ENCODE results near the gene PDCD1. TPM values are rescaled to one million over a fixed set of nuclear protein-coding genes. Genes with fewer than 3 reads are reported as not detected.

PDCD1 gene
- total RNA-seq, 1 experiment from 2014 or later, result 0.22 TPM

GRCh38 chr2:241859017-241859435, 332 bp upstream of the PDCD1 start:
- intact Hi-C loops (cut with micrococcal nuclease), result no loop called here
- no peaks in the 10 kb centered on the region for H4K20me1 ChIP-seq (ENCODE audit: insufficient read depth)
- no peaks in the 10 kb centered on the region for H3K36me3 ChIP-seq (ENCODE audit: control insufficient read depth in 1 of 2, insufficient read depth in 2 of 2, low read length in 2 of 2)
- POLR2A ChIA-PET, result no interaction called here
- no peak for DNase-seq (ENCODE audit: low read depth, low spot score)
- RAD21 ChIA-PET (ENCODE audit: low non-redundant PET in 1 of 2, low total read pairs in 2 of 2, uncharacterized antibody in 2 of 2, unreplicated experiment in 2 of 2), result no interaction called here
- ATAC-seq, result no peak
- no peaks in the 10 kb centered on the region for H3K9me2 ChIP-seq (ENCODE audit: insufficient read depth)
- no peak overlapping the region for H3K4me3 ChIP-seq (replicated peaks in 1 of 2; ENCODE audit: low read depth in 1 of 2, low read length in 2 of 2)
- H3K4me2 ChIP-seq (ENCODE audit: low read length), result no peak overlapping the region
- TF ChIP-seq CEBPB (IDR thresholded peaks at IDR 0.05; ENCODE audit: low read depth), result no peak
- TF ChIP-seq EZH2 (IDR thresholded peaks at IDR 0.05), result no peak
- TF ChIP-seq EZH2phosphoT487 (IDR thresholded peaks at IDR 0.05; ENCODE audit: borderline replicate concordance), result no peak
- no peak for TF ChIP-seq CBX3 (IDR thresholded peaks at IDR 0.05; ENCODE audit: low read depth)
- TF ChIP-seq ELF1 (IDR thresholded peaks at IDR 0.05; ENCODE audit: borderline replicate concordance, low read depth), result no peak
- no peak for TF ChIP-seq MAX (IDR thresholded peaks at IDR 0.05)
- TF ChIP-seq SRF (IDR thresholded peaks at IDR 0.05; ENCODE audit: low read depth), result no peak
- no peak for TF ChIP-seq ZFX (IDR thresholded peaks at IDR 0.05)
- TF ChIP-seq RAD21 (IDR thresholded peaks at IDR 0.05; ENCODE audit: low read depth), result no peak
- no peak for TF ChIP-seq ATF3 (IDR thresholded peaks at IDR 0.05)
- no peak for TF ChIP-seq TCF7L2 (IDR thresholded peaks at IDR 0.05; ENCODE audit: borderline replicate concordance, extremely low read depth, insufficient read depth, insufficient read length)
- TF ChIP-seq REST (IDR thresholded peaks at IDR 0.05; ENCODE audit: low read depth), result no peak
- no peak for TF ChIP-seq JUND (IDR thresholded peaks at IDR 0.05)
- no peak for TF ChIP-seq POLR2A (IDR thresholded peaks at IDR 0.05; ENCODE audit: borderline replicate concordance, extremely low read depth, insufficient read depth, insufficient read length)
- no peak for TF ChIP-seq SP1 (IDR thresholded peaks at IDR 0.05; ENCODE audit: low read depth)
- no peak for TF ChIP-seq FOSL1 (IDR thresholded peaks at IDR 0.05; ENCODE audit: low read depth)
- no peak for TF ChIP-seq YY1 (IDR thresholded peaks at IDR 0.05; ENCODE audit: extremely low read depth, insufficient replicate concordance, low read depth, low read length)
- TF ChIP-seq POLR2AphosphoS5 (IDR thresholded peaks at IDR 0.05; ENCODE audit: low read depth, low read length), result no peak
- TF ChIP-seq CTCF (IDR thresholded peaks at IDR 0.05 in 2 of 3, conservative IDR thresholded peaks at IDR 0.05 in 1 of 3; ENCODE audit: borderline replicate concordance in 1 of 3, insufficient read depth in 1 of 3, low read depth in 2 of 3, low read length in 2 of 3), result no peak
- no peak for TF ChIP-seq EGR1 (IDR thresholded peaks at IDR 0.05; ENCODE audit: low read depth)
- H3K27ac ChIP-seq (ENCODE audit: low read depth, low read length), result no peak overlapping the region
- BruUV-seq (replicated peaks), result no TSS peak
- no peak overlapping the region for H2AFZ ChIP-seq (ENCODE audit: low read depth, low read length, poor library complexity, severe bottlenecking)
- H3K9me3 ChIP-seq (ENCODE audit: control insufficient read depth in 1 of 2, insufficient read depth in 1 of 2, low read depth in 1 of 2, low read length in 2 of 2), result no peaks in the 10 kb centered on the region
- CTCF ChIA-PET, result no interaction called here
- no peaks in the 10 kb centered on the region for H3K79me2 ChIP-seq (ENCODE audit: insufficient read depth, low read length)
- no peaks in the 10 kb centered on the region; a peak in 1 of 4 replicates for H3K4me1 ChIP-seq (ENCODE audit: control insufficient read depth in 1 of 2, insufficient read depth in 2 of 2, low read length in 2 of 2)
- H3K27me3 ChIP-seq (ENCODE audit: insufficient read depth, low read length), result no peaks in the 10 kb centered on the region
- no peak overlapping the region for H3K9ac ChIP-seq (ENCODE audit: low read length)

All from HCT116 (cell line).